Measurements from ENCODE around the gene IPO8.

- no peak for TF ChIP-seq GATA2 (IDR thresholded peaks at IDR 0.05; ENCODE audit: low read depth, low read length)
- TF ChIP-seq GATA3 (IDR thresholded peaks at IDR 0.05; ENCODE audit: low read depth, low read length): no peak
Measured at GRCh38 chr12:30599608-30600007, 96.1 kb downstream of the IPO8 start.

All from SH-SY5Y (cell line).